ENCODE data around the gene ZDHHC3.
"Not testable (repeated sequence)": the region's sequence is repeated elsewhere in the genome, so short reads cannot be mapped to it uniquely, and the experiment has no call there.

Gene ZDHHC3

DNA sequence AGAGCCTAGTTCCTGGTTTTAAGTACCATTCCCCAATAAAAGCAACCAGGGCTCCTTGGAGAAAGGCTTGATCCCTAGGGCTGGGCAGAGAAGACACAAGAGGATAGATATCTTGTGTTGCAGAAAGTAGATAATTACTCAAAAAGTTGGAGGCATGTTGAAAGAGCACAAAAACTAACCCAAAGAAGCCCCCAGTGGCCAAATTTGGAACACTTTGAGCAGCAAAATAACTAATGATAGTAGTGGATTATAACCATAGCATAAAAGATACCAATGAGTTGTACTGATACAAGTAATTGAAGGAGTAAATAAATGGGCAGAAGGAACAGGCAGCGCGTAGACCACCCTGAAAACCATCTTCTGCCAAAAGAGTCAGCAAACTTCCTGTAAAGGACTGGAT, 12.1 kb upstream of the ZDHHC3 start:
- POLR2A ChIA-PET, result interaction anchor here (1.6 kb wide), 1 partner anchor 11 kb away, joined by 4 read pairs; no protein-coding TSS in a partner anchor
- CTCF ChIA-PET, result interaction anchor here (1.6 kb wide), 1 partner anchor 11 kb away, joined by 5 read pairs; no protein-coding TSS in a partner anchor
- DNase-seq (ENCODE audit: extremely low spot score), result peak; percentile 17
- no peak for TF ChIP-seq ARNT (IDR thresholded peaks at IDR 0.05)
- no peak for TF ChIP-seq HDGF (IDR thresholded peaks at IDR 0.05; ENCODE audit: borderline replicate concordance)
- TF ChIP-seq, protein P1, sequence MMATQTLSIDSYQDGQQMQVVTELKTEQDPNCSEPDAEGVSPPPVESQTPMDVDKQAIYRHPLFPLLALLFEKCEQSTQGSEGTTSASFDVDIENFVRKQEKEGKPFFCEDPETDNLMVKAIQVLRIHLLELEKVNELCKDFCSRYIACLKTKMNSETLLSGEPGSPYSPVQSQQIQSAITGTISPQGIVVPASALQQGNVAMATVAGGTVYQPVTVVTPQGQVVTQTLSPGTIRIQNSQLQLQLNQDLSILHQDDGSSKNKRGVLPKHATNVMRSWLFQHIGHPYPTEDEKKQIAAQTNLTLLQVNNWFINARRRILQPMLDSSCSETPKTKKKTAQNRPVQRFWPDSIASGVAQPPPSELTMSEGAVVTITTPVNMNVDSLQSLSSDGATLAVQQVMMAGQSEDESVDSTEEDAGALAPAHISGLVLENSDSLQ (IDR thresholded peaks at IDR 0.05), result no peak
- TF ChIP-seq ELF4 (IDR thresholded peaks at IDR 0.05), result no peak
- TF ChIP-seq CTBP1 (IDR thresholded peaks at IDR 0.05; ENCODE audit: borderline replicate concordance), result no peak
- TF ChIP-seq FOXK2 (IDR thresholded peaks at IDR 0.05), result no peak
- TF ChIP-seq FOXM1 (IDR thresholded peaks at IDR 0.05; ENCODE audit: borderline replicate concordance), result no peak

DNA sequence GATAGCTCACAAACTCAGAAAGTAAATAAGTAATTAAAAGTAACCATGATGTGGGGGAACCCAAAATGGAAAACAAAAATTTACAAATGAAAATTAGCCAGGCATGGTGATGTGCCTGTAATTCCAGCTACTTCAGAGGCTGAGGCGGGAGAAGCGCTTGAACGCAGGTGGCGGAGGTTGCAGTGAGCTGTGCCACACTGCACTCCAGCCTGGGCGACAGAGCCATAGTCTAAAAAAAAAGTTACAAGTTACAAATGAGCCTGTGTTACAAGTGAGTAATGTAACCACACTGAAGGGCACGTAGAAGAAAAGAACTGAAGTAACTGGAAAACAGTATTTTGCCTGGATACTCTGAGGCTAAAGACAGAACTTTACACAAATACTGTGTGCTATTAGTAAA, 11.4 kb upstream of the ZDHHC3 start:
- ChIA-PET CTCF (interaction anchor here (0.7 to 1.6 kb wide), 2 partner anchors 10 to 13 kb away, joined by 3 to 5 read pairs; no protein-coding TSS in a partner anchor), POLR2A (interaction anchor here (1.6 kb wide), 1 partner anchor 10 kb away, joined by 4 read pairs; no protein-coding TSS in a partner anchor)
- TF ChIP-seq FOXM1 (IDR thresholded peaks at IDR 0.05; ENCODE audit: borderline replicate concordance) (no peak), ZNF384 (IDR thresholded peaks at IDR 0.05) (no peak), L3MBTL2 (conservative IDR thresholded peaks at IDR 0.05) (no peak), NFRKB (IDR thresholded peaks at IDR 0.05) (no peak), LEF1 (IDR thresholded peaks at IDR 0.05; ENCODE audit: borderline replicate concordance) (no peak), TARDBP (IDR thresholded peaks at IDR 0.05) (no peak), FOXA1 (IDR thresholded peaks at IDR 0.05) (no peak), CTBP1 (IDR thresholded peaks at IDR 0.05; ENCODE audit: borderline replicate concordance) (no peak), FOXK2 (IDR thresholded peaks at IDR 0.05) (no peak), BHLHE40 (IDR thresholded peaks at IDR 0.05; ENCODE audit: borderline replicate concordance) (no peak), ARNT (IDR thresholded peaks at IDR 0.05) (no peak), SP1 (IDR thresholded peaks at IDR 0.05) (no peak)
- no peak for DNase-seq (ENCODE audit: extremely low spot score)

DNA sequence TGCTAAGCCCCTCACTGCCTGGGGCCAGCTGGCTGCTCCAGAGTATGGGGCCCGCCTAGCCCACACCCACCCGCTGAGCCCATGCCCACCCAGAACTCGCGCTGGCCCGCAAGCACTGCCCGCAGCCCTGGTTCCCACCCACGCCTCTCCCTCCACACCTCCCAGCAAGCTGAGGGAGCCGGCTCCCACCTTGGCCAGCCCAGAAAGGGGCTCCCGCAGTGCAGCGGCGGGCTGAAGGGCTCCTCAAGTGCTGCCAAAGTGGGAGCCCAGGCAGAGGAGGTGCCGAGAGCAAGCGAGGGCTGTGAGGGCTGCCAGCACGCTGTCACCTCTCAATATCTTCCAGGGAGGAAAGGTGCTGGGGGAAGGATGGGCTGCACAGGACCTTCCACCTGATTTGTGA, 10.4 kb upstream of the ZDHHC3 start:
- POLR2A ChIA-PET, result interaction anchor here (1.6 kb wide), 1 partner anchor 9 kb away, joined by 4 read pairs; no protein-coding TSS in a partner anchor
- DNase-seq (ENCODE audit: extremely low spot score); CTCF ChIA-PET: not testable (repeated sequence)

DNA sequence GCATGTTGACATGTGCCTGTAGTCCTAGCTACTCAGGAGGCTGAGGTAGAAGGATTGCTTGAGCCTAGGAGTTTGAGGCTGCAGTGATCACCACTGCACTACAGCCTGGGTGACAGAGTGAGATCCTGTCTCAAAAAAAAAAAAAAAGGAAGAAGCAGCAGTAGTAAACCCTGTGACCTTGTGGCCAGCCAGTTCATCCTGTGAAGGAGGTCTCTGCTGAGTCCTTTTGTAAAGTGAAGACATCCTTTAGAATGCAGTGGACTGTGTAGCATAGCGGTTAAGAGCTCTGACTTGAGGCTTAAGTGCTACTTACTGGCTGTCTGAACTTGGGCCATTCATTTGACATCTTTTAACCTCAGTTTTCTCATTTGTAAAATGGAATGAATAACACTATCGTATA, 8.4 kb upstream of the ZDHHC3 start:
- no peak for DNase-seq (ENCODE audit: extremely low spot score)
- ChIA-PET CTCF (interaction anchor here (1.3 kb wide), 1 partner anchor 8 kb away, joined by 4 read pairs; no protein-coding TSS in a partner anchor), POLR2A (interaction anchor here (1.3 kb wide), 1 partner anchor 9 kb away, joined by 5 read pairs; the partner anchor contains the start of genes EXOSC7 and ZDHHC3)
- TF ChIP-seq FOXA1 (IDR thresholded peaks at IDR 0.05) (no peak), BHLHE40 (IDR thresholded peaks at IDR 0.05; ENCODE audit: borderline replicate concordance) (no peak), FOXM1 (IDR thresholded peaks at IDR 0.05; ENCODE audit: borderline replicate concordance) (no peak), NFRKB (IDR thresholded peaks at IDR 0.05) (no peak), ARNT (IDR thresholded peaks at IDR 0.05) (no peak), TARDBP (IDR thresholded peaks at IDR 0.05) (no peak), LEF1 (IDR thresholded peaks at IDR 0.05; ENCODE audit: borderline replicate concordance) (no peak), ELF4 (IDR thresholded peaks at IDR 0.05) (no peak), HDGF (IDR thresholded peaks at IDR 0.05; ENCODE audit: borderline replicate concordance) (no peak)
- TF ChIP-seq, protein P1 (IDR thresholded peaks at IDR 0.05), result no peak

DNA sequence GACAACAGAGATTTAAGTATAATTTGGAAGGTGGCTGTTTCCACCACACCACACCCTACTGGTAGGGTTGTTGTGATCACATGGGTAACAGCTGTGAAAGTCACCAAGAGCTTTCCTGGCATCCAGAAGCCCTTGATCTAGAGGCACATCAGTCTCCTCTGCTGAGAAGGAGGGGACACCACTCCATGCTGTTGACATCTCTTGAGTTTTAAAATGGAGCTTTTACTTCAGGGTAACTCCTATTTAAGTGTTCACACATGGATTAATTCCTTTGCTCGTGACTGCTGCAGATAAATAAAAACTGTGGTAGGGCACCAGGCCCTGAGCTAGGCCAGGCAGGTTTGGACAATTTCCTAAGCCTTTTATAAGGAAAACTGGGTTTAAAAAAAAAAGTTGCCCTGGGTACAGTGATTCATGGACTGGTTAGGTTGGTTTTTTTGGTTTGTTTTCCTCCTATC, 7.5 kb upstream of the ZDHHC3 start:
- CTCF ChIA-PET, result interaction anchor here (0.7 to 1.3 kb wide), 2 partner anchors 9 to 10 kb away, joined by 3 to 4 read pairs; no protein-coding TSS in a partner anchor
- no peak for TF ChIP-seq ZNF384 (IDR thresholded peaks at IDR 0.05)
- TF ChIP-seq ARNT (IDR thresholded peaks at IDR 0.05), result no peak
- no peak for TF ChIP-seq FOXK2 (IDR thresholded peaks at IDR 0.05)
- TF ChIP-seq FOXM1 (IDR thresholded peaks at IDR 0.05; ENCODE audit: borderline replicate concordance), result no peak
- DNase-seq (ENCODE audit: extremely low spot score), result no peak
- POLR2A ChIA-PET, result no interaction called here

DNA sequence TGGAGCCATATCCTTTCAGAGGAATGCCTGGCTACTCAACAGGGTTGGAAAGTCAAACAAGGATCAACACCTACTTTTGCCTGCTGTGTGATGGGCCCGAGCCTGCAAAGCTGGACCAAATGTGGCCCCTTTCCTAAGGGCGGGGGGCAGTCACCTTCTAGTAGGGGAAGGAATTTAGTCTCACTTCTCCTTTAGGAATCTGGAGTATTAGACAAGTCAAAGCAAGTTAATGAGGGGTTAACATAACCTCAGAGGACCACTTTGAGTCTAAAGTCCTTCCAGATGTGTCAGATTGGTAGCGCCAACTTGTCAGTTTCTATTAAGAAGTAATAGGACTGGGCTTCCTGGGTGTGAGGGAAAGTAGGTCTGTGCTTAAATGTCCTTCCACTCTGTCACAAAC, 6.8 kb upstream of the ZDHHC3 start:
- TF ChIP-seq SP1 (IDR thresholded peaks at IDR 0.05) (no peak), CTBP1 (IDR thresholded peaks at IDR 0.05; ENCODE audit: borderline replicate concordance) (no peak), FOXM1 (IDR thresholded peaks at IDR 0.05; ENCODE audit: borderline replicate concordance) (no peak), ARNT (IDR thresholded peaks at IDR 0.05) (no peak), BHLHE40 (IDR thresholded peaks at IDR 0.05; ENCODE audit: borderline replicate concordance) (no peak), ELF4 (IDR thresholded peaks at IDR 0.05) (no peak), FOXA1 (IDR thresholded peaks at IDR 0.05) (no peak), NFRKB (IDR thresholded peaks at IDR 0.05) (no peak), HDGF (IDR thresholded peaks at IDR 0.05; ENCODE audit: borderline replicate concordance) (no peak), L3MBTL2 (conservative IDR thresholded peaks at IDR 0.05) (no peak), SUZ12 (IDR thresholded peaks at IDR 0.05) (no peak), ZNF384 (IDR thresholded peaks at IDR 0.05) (no peak)
- TF ChIP-seq, protein P1 (IDR thresholded peaks at IDR 0.05), result no peak
- ChIA-PET CTCF (interaction anchor here (0.6 to 1.3 kb wide), 3 partner anchors 10 to 18 kb away, joined by 3 to 4 read pairs (median 3); no protein-coding TSS in a partner anchor), POLR2A (no interaction called here)
- no peak for DNase-seq (ENCODE audit: extremely low spot score)

DNA sequence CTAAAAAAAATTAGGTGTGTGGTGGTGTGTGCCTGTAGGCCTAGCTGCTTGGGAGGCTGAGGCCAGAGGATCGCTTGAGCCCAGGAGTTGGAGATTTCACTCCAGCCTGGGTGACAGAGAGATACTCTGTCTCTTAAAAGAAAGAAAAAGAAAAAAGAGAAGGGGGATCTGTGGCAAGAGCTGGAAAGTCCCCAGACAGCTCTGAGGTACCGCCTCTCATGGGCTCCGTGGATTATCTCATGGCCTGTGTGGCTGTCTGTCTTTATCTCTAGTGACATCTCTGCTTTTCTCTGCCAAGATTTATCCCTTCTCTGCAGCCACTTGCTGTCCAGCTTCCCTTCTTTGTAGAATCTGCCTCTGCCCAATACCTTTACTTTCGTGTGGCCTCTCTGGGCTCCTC, 5.8 kb upstream of the ZDHHC3 start:
- DNase-seq (ENCODE audit: extremely low spot score), result no peak
- POLR2A ChIA-PET, result no interaction called here
- CTCF ChIA-PET, result no interaction called here
- TF ChIP-seq CTBP1 (IDR thresholded peaks at IDR 0.05; ENCODE audit: borderline replicate concordance), result no peak
- no peak for TF ChIP-seq HDGF (IDR thresholded peaks at IDR 0.05; ENCODE audit: borderline replicate concordance)
- TF ChIP-seq NFRKB (IDR thresholded peaks at IDR 0.05), result no peak
- no peak for TF ChIP-seq L3MBTL2 (conservative IDR thresholded peaks at IDR 0.05)
- no peak for TF ChIP-seq BHLHE40 (IDR thresholded peaks at IDR 0.05; ENCODE audit: borderline replicate concordance)
- TF ChIP-seq ELF4 (IDR thresholded peaks at IDR 0.05), result no peak
- no peak for TF ChIP-seq LEF1 (IDR thresholded peaks at IDR 0.05; ENCODE audit: borderline replicate concordance)
- no peak for TF ChIP-seq ZNF384 (IDR thresholded peaks at IDR 0.05)
